Spleen (tissue), 7 donors: Measurements from ENCODE around the gene VSIG1.

Experiments used
- POLR2A ChIP-seq, 3 donors: fragments of 450-650 bp; IDR thresholded peaks; one replicate each; pipeline ENCODE4 v1.5.1; 2017; ENCODE audit warnings: antibody characterized with exemption in 3 of 3, mild to moderate bottlenecking in 1 of 3
- TF ChIP-seq, protein P1 (sequence below), 11 experiments: fragments of 200-600 bp in 7 of 11; fragments of 450-650 bp in 4 of 11; sonication (generic) in 4 of 11; IDR thresholded peaks in 8 of 11; conservative IDR thresholded peaks in 3 of 11; 1 replicate in 7 of 11; 2 replicates in 4 of 11; pipeline versions ENCODE4 v1.4.0 to v1.8.0; 2016 to 2021; ENCODE audit warnings: antibody characterized with exemption in 11 of 11, inconsistent platforms in 4 of 11, mild to moderate bottlenecking in 1 of 11
- donor health status: DM: no; HTN: no; CAD: no; lungs with moderate emphysema.
- donor health status: DM: no; HTN: no; CAD: no.
- donor health status: DM: no; HTN: no; CAD: no.

DNA sequence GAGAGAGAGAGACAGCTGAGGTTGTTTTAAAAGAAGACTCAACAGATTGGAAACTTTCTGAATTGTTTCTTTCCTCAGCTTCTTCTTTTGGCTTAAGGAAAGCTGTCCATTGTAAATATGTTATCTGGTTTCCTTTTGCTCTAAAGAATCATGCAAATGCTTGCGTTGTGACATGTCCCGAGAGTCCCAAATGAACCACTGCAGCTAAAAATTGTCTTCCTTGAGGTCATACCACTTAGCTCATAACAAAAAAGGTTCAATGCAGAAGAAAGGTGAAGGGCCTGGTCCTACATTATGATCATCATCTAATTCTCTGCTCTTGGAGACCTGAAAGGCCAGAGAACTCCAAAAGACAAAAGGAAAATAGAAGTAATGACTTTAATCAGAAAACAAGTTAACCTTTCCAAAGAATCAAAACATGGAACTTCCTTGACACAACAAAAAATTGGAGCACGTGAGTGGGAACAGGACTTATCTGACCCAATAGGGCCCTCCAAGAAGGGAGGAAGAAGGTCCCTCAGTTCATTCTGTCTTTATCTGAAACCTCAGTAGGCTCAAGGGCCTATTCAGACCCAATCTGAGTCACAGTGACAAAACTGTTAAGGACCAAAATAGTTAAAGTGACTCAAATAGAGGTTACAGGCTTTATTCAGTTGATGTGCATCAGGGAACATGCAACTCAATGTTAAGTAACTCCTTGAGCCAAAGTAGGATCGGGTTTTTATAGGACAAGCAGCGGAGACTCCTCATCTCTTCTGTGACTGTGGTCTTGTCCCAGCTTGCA lies 14.7 kb upstream of the VSIG1 start:
- TF ChIP-seq, protein P1, sequence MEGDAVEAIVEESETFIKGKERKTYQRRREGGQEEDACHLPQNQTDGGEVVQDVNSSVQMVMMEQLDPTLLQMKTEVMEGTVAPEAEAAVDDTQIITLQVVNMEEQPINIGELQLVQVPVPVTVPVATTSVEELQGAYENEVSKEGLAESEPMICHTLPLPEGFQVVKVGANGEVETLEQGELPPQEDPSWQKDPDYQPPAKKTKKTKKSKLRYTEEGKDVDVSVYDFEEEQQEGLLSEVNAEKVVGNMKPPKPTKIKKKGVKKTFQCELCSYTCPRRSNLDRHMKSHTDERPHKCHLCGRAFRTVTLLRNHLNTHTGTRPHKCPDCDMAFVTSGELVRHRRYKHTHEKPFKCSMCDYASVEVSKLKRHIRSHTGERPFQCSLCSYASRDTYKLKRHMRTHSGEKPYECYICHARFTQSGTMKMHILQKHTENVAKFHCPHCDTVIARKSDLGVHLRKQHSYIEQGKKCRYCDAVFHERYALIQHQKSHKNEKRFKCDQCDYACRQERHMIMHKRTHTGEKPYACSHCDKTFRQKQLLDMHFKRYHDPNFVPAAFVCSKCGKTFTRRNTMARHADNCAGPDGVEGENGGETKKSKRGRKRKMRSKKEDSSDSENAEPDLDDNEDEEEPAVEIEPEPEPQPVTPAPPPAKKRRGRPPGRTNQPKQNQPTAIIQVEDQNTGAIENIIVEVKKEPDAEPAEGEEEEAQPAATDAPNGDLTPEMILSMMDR (IDR thresholded peaks at IDR 0.05 in 8 of 11, conservative IDR thresholded peaks at IDR 0.05 in 3 of 11), result no peak
- TF ChIP-seq POLR2A (IDR thresholded peaks at IDR 0.05), result no peak
